Nephron progenitor cell (in vitro differentiated cells): ENCODE data around the gene CHEK2.

Experiments used
- DNase-seq: peaks from one replicate; pipeline ENCODE4 v3.0.0; 2021
- H3K27ac Mint-ChIP-seq: 2 replicates; pipeline ENCODE4 v1.8.0; 2021; ENCODE audit warnings: mild to moderate bottlenecking, moderate library complexity, mixed read lengths
- H3K27me3 Mint-ChIP-seq: 2 replicates; pipeline ENCODE4 v1.8.0; 2021; ENCODE audit warnings: mild to moderate bottlenecking, low read depth, mixed read lengths; ENCODE audit not compliant: poor library complexity
- H3K36me3 Mint-ChIP-seq: 2 replicates; pipeline ENCODE4 v1.8.0; 2021; ENCODE audit warnings: low read depth, mixed read lengths
- H3K4me1 Mint-ChIP-seq: 2 replicates; pipeline ENCODE4 v1.8.0; 2021; ENCODE audit warnings: mixed read lengths
- H3K4me3 Mint-ChIP-seq: 2 replicates; pipeline ENCODE4 v1.8.0; 2021; ENCODE audit warnings: mild to moderate bottlenecking, moderate library complexity, mixed read lengths
- H3K9me3 Mint-ChIP-seq: 2 replicates; pipeline ENCODE4 v1.8.0; 2021; ENCODE audit warnings: mild to moderate bottlenecking, moderate library complexity, mixed read lengths
- CTCF ChIP-seq: fragments of 200-600 bp; sonication (generic); IDR thresholded peaks from 2 replicates; pipeline ENCODE4 v1.5.0; 2021; ENCODE audit warnings: antibody characterized with exemption

CHEK2 gene

GRCh38 chr22:28736301-28737155 lies 5.1 kb downstream of the CHEK2 start:
- Mint-ChIP-seq H3K36me3 (peaks cover 36% of the 10 kb centered on the region), H3K27me3 (no peaks in the 10 kb centered on the region), H3K9me3 (no peaks in the 10 kb centered on the region), H3K27ac (no peak overlapping the region), H3K4me3 (no peak overlapping the region), H3K4me1 (peaks cover 21% of the 10 kb centered on the region)
- no peak for DNase-seq
- no peak for TF ChIP-seq CTCF

GRCh38 chr22:28734393-28734792 lies 7.2 kb downstream of the CHEK2 start:
- Mint-ChIP-seq H3K27ac (no peak overlapping the region), H3K9me3 (no peaks in the 10 kb centered on the region), H3K27me3 (no peaks in the 10 kb centered on the region), H3K36me3 (peaks cover 37% of the 10 kb centered on the region), H3K4me1 (peaks cover 16% of the 10 kb centered on the region), H3K4me3 (no peak overlapping the region)
- no peak for DNase-seq
- TF ChIP-seq CTCF: no peak

- Mint-ChIP-seq H3K4me3 (no peak overlapping the region), H3K9me3 (no peaks in the 10 kb centered on the region), H3K27ac (peak overlapping the region; percentile 84), H3K4me1 (peaks cover 21% of the 10 kb centered on the region), H3K27me3 (no peaks in the 10 kb centered on the region), H3K36me3 (peaks cover 61% of the 10 kb centered on the region)
- no peak for TF ChIP-seq CTCF
- no peak for DNase-seq
Observed at GRCh38 chr22:28730179-28730578, 11.4 kb downstream of the CHEK2 start.

- TF ChIP-seq CTCF: no peak
- no peak overlapping the region for H3K4me3 Mint-ChIP-seq
- no peak for DNase-seq
- no peaks in the 10 kb centered on the region for H3K27me3 Mint-ChIP-seq
- H3K27ac Mint-ChIP-seq: peak overlapping the region; percentile 90
- H3K36me3 Mint-ChIP-seq: peaks cover 65% of the 10 kb centered on the region
- peaks cover 21% of the 10 kb centered on the region for H3K4me1 Mint-ChIP-seq
- no peaks in the 10 kb centered on the region for H3K9me3 Mint-ChIP-seq
Observed at GRCh38 chr22:28728621-28729313, 12.9 kb downstream of the CHEK2 start.

GRCh38 chr22:28728002-28728401 lies 13.6 kb downstream of the CHEK2 start:
- H3K4me3 Mint-ChIP-seq: no peak overlapping the region
- peak overlapping the region; percentile 90 for H3K27ac Mint-ChIP-seq
- peaks cover 65% of the 10 kb centered on the region for H3K36me3 Mint-ChIP-seq
- H3K27me3 Mint-ChIP-seq: no peaks in the 10 kb centered on the region
- peaks cover 21% of the 10 kb centered on the region for H3K4me1 Mint-ChIP-seq
- no peak for TF ChIP-seq CTCF
- DNase-seq: no peak
- H3K9me3 Mint-ChIP-seq: no peaks in the 10 kb centered on the region
